ENCODE results near the gene TGM6.

The TGM6 gene

GRCh38 chr20:2364044-2364443, 16.7 kb upstream of the TGM6 start:
- H3K27me3 ChIP-seq (ENCODE audit: control insufficient read depth, insufficient read depth, low read length) = no peaks in the 10 kb centered on the region
- no peak overlapping the region for H3K4me3 ChIP-seq (ENCODE audit: low read depth, low read length)
- H3K9me3 ChIP-seq (ENCODE audit: control insufficient read depth, insufficient read depth, low read length) = peaks cover 7% of the 10 kb centered on the region
- H3K9ac ChIP-seq (ENCODE audit: low read depth, low read length) = no peak overlapping the region
- no peaks in the 10 kb centered on the region for H3K36me3 ChIP-seq (ENCODE audit: control insufficient read depth, insufficient read depth, low read length)
- H3K4me1 ChIP-seq (ENCODE audit: control insufficient read depth, insufficient read depth, low read length) = 0 out of 2 replicates have a peak, but pooled peaks cover 5% of the 10 kb centered on the region
- no peak overlapping the region for H3K27ac ChIP-seq (ENCODE audit: low read depth, low read length)

GRCh38 chr20:2365091-2365490, 15.6 kb upstream of the TGM6 start:
- H3K27me3 ChIP-seq (ENCODE audit: control insufficient read depth, insufficient read depth, low read length) = no peaks in the 10 kb centered on the region
- H3K4me1 ChIP-seq (ENCODE audit: control insufficient read depth, insufficient read depth, low read length) = 0 out of 2 replicates have a peak, but pooled peaks cover 5% of the 10 kb centered on the region
- no peak overlapping the region for H3K9ac ChIP-seq (ENCODE audit: low read depth, low read length)
- H3K27ac ChIP-seq (ENCODE audit: low read depth, low read length) = no peak overlapping the region
- H3K9me3 ChIP-seq (ENCODE audit: control insufficient read depth, insufficient read depth, low read length) = peaks cover 7% of the 10 kb centered on the region
- no peak overlapping the region for H3K4me3 ChIP-seq (ENCODE audit: low read depth, low read length)
- no peaks in the 10 kb centered on the region for H3K36me3 ChIP-seq (ENCODE audit: control insufficient read depth, insufficient read depth, low read length)

GRCh38 chr20:2365666-2366065, 15.0 kb upstream of the TGM6 start:
- Histone ChIP-seq H3K9me3 (ENCODE audit: control insufficient read depth, insufficient read depth, low read length) (peaks cover 6% of the 10 kb centered on the region), H3K36me3 (ENCODE audit: control insufficient read depth, insufficient read depth, low read length) (no peaks in the 10 kb centered on the region), H3K4me3 (ENCODE audit: low read depth, low read length) (no peak overlapping the region), H3K4me1 (ENCODE audit: control insufficient read depth, insufficient read depth, low read length) (0 out of 2 replicates have a peak, but pooled peaks cover 5% of the 10 kb centered on the region), H3K27ac (ENCODE audit: low read depth, low read length) (no peak overlapping the region), H3K27me3 (ENCODE audit: control insufficient read depth, insufficient read depth, low read length) (no peaks in the 10 kb centered on the region), H3K9ac (ENCODE audit: low read depth, low read length) (no peak overlapping the region)

- no peaks in the 10 kb centered on the region for H3K27me3 ChIP-seq (ENCODE audit: control insufficient read depth, insufficient read depth, low read length)
- H3K27ac ChIP-seq (ENCODE audit: low read depth, low read length) = no peak overlapping the region
- no peaks in the 10 kb centered on the region for H3K36me3 ChIP-seq (ENCODE audit: control insufficient read depth, insufficient read depth, low read length)
- no peak overlapping the region for H3K9ac ChIP-seq (ENCODE audit: low read depth, low read length)
- 0 out of 2 replicates have a peak, but pooled peaks cover 2% of the 10 kb centered on the region for H3K4me1 ChIP-seq (ENCODE audit: control insufficient read depth, insufficient read depth, low read length)
- no peak overlapping the region for H3K4me3 ChIP-seq (ENCODE audit: low read depth, low read length)
- H3K9me3 ChIP-seq (ENCODE audit: control insufficient read depth, insufficient read depth, low read length) = no peaks in the 10 kb centered on the region
Measured at GRCh38 chr20:2368621-2369020, 12.1 kb upstream of the TGM6 start.

GRCh38 chr20:2373098-2373497, 7.6 kb upstream of the TGM6 start:
- no peaks in the 10 kb centered on the region for H3K4me1 ChIP-seq (ENCODE audit: control insufficient read depth, insufficient read depth, low read length)
- H3K9ac ChIP-seq (ENCODE audit: low read depth, low read length) = no peak overlapping the region
- no peak overlapping the region for H3K4me3 ChIP-seq (ENCODE audit: low read depth, low read length)
- H3K9me3 ChIP-seq (ENCODE audit: control insufficient read depth, insufficient read depth, low read length) = no peaks in the 10 kb centered on the region
- no peak overlapping the region for H3K27ac ChIP-seq (ENCODE audit: low read depth, low read length)
- H3K36me3 ChIP-seq (ENCODE audit: control insufficient read depth, insufficient read depth, low read length) = no peaks in the 10 kb centered on the region
- no peaks in the 10 kb centered on the region for H3K27me3 ChIP-seq (ENCODE audit: control insufficient read depth, insufficient read depth, low read length)

GRCh38 chr20:2374346-2375125, 6.2 kb upstream of the TGM6 start:
- H3K4me3 ChIP-seq (ENCODE audit: low read depth, low read length) = no peak overlapping the region

GRCh38 chr20:2378893-2379292, 1.8 kb upstream of the TGM6 start:
- H3K4me3 ChIP-seq (ENCODE audit: low read depth, low read length) = no peak overlapping the region
- peaks cover 13% of the 10 kb centered on the region for H3K4me1 ChIP-seq (ENCODE audit: control insufficient read depth, insufficient read depth, low read length)
- no peak overlapping the region for H3K9ac ChIP-seq (ENCODE audit: low read depth, low read length)
- no peaks in the 10 kb centered on the region for H3K9me3 ChIP-seq (ENCODE audit: control insufficient read depth, insufficient read depth, low read length)
- no peaks in the 10 kb centered on the region for H3K27me3 ChIP-seq (ENCODE audit: control insufficient read depth, insufficient read depth, low read length)
- no peak overlapping the region for H3K27ac ChIP-seq (ENCODE audit: low read depth, low read length)
- no peaks in the 10 kb centered on the region for H3K36me3 ChIP-seq (ENCODE audit: control insufficient read depth, insufficient read depth, low read length)

More at GRCh38 chr20:2374346-2375125, 6.2 kb upstream of the TGM6 start:
- no peaks in the 10 kb centered on the region for H3K36me3 ChIP-seq (ENCODE audit: control insufficient read depth, insufficient read depth, low read length)
- peaks cover 3% of the 10 kb centered on the region for H3K4me1 ChIP-seq (ENCODE audit: control insufficient read depth, insufficient read depth, low read length)
- H3K27ac ChIP-seq (ENCODE audit: low read depth, low read length) = no peak overlapping the region
- no peak overlapping the region for H3K9ac ChIP-seq (ENCODE audit: low read depth, low read length)
- H3K9me3 ChIP-seq (ENCODE audit: control insufficient read depth, insufficient read depth, low read length) = no peaks in the 10 kb centered on the region
- H3K27me3 ChIP-seq (ENCODE audit: control insufficient read depth, insufficient read depth, low read length) = no peaks in the 10 kb centered on the region

GRCh38 chr20:2379511-2380229, 1.0 kb upstream of the TGM6 start:
- H3K4me3 ChIP-seq (ENCODE audit: low read depth, low read length) = no peak overlapping the region
- H3K27ac ChIP-seq (ENCODE audit: low read depth, low read length) = peak overlapping the region; percentile 6
- H3K9me3 ChIP-seq (ENCODE audit: control insufficient read depth, insufficient read depth, low read length) = no peaks in the 10 kb centered on the region
- no peak overlapping the region for H3K9ac ChIP-seq (ENCODE audit: low read depth, low read length)
- H3K4me1 ChIP-seq (ENCODE audit: control insufficient read depth, insufficient read depth, low read length) = peaks cover 13% of the 10 kb centered on the region
- H3K27me3 ChIP-seq (ENCODE audit: control insufficient read depth, insufficient read depth, low read length) = no peaks in the 10 kb centered on the region
- no peaks in the 10 kb centered on the region for H3K36me3 ChIP-seq (ENCODE audit: control insufficient read depth, insufficient read depth, low read length)

GRCh38 chr20:2381303-2381702, 602 bp downstream of the TGM6 start:
- H3K9me3 ChIP-seq (ENCODE audit: control insufficient read depth, insufficient read depth, low read length) = no peaks in the 10 kb centered on the region
- no peaks in the 10 kb centered on the region for H3K36me3 ChIP-seq (ENCODE audit: control insufficient read depth, insufficient read depth, low read length)
- no peak overlapping the region for H3K9ac ChIP-seq (ENCODE audit: low read depth, low read length)
- H3K4me1 ChIP-seq (ENCODE audit: control insufficient read depth, insufficient read depth, low read length) = peaks cover 13% of the 10 kb centered on the region
- H3K27ac ChIP-seq (ENCODE audit: low read depth, low read length) = no peak overlapping the region
- H3K27me3 ChIP-seq (ENCODE audit: control insufficient read depth, insufficient read depth, low read length) = no peaks in the 10 kb centered on the region
- no peak overlapping the region for H3K4me3 ChIP-seq (ENCODE audit: low read depth, low read length)

GRCh38 chr20:2382833-2383232, 2.1 kb downstream of the TGM6 start:
- Histone ChIP-seq H3K4me3 (ENCODE audit: low read depth, low read length) (no peak overlapping the region), H3K27me3 (ENCODE audit: control insufficient read depth, insufficient read depth, low read length) (no peaks in the 10 kb centered on the region), H3K9me3 (ENCODE audit: control insufficient read depth, insufficient read depth, low read length) (no peaks in the 10 kb centered on the region), H3K9ac (ENCODE audit: low read depth, low read length) (no peak overlapping the region), H3K27ac (ENCODE audit: low read depth, low read length) (no peak overlapping the region), H3K4me1 (ENCODE audit: control insufficient read depth, insufficient read depth, low read length) (peaks cover 13% of the 10 kb centered on the region), H3K36me3 (ENCODE audit: control insufficient read depth, insufficient read depth, low read length) (no peaks in the 10 kb centered on the region)

GRCh38 chr20:2385026-2385425, 4.3 kb downstream of the TGM6 start:
- no peaks in the 10 kb centered on the region for H3K27me3 ChIP-seq (ENCODE audit: control insufficient read depth, insufficient read depth, low read length)
- peaks cover 5% of the 10 kb centered on the region for H3K4me1 ChIP-seq (ENCODE audit: control insufficient read depth, insufficient read depth, low read length)
- H3K9me3 ChIP-seq (ENCODE audit: control insufficient read depth, insufficient read depth, low read length) = no peaks in the 10 kb centered on the region; the same call in 1 of the 2 replicates
- H3K27ac ChIP-seq (ENCODE audit: low read depth, low read length) = no peak overlapping the region
- no peaks in the 10 kb centered on the region for H3K36me3 ChIP-seq (ENCODE audit: control insufficient read depth, insufficient read depth, low read length)
- H3K4me3 ChIP-seq (ENCODE audit: low read depth, low read length) = no peak overlapping the region
- no peak overlapping the region for H3K9ac ChIP-seq (ENCODE audit: low read depth, low read length)
